ENCODE data around the gene FHOD1.

- TF ChIP-seq CTCF (IDR thresholded peaks at IDR 0.05; ENCODE audit: poor library complexity), result no peak
- TF ChIP-seq EZH2 (IDR thresholded peaks at IDR 0.05; ENCODE audit: borderline replicate concordance), result no peak
Observed at GRCh38 chr16:67193536-67193935, 53.7 kb downstream of the FHOD1 start.
